SK-N-SH treated with all-trans-retinoic acid at 6 μM for 48 hours (cell line): ENCODE measurements around the gene CUBN.

ENCODE experiments used
- ARNTL ChIP-seq: fragments of 450-650 bp; formaldehyde crosslinking; IDR thresholded peaks from 2 replicates; pipeline ENCODE4 v1.5.0; 2020; ENCODE audit warnings: low read depth, mild to moderate bottlenecking, moderate library complexity, borderline replicate concordance
- GLIS3 ChIP-seq: fragments of 250-450 bp; sonication (Bioruptor Pico); IDR thresholded peaks from 2 replicates; pipeline ENCODE4 v1.5.0; 2020; ENCODE audit warnings: mild to moderate bottlenecking, moderate library complexity
- ISL1 ChIP-seq: fragments of 250-450 bp; sonication (Bioruptor Pico); IDR thresholded peaks from 2 replicates; pipeline ENCODE4 v2.1.2; 2022; ENCODE audit warnings: mild to moderate bottlenecking, moderate library complexity
- PPARA ChIP-seq: fragments of 250-450 bp; sonication (Bioruptor Pico); IDR thresholded peaks from 2 replicates; pipeline ENCODE4 v1.5.0; 2020; ENCODE audit warnings: mild to moderate bottlenecking, borderline replicate concordance
- SNAI2 ChIP-seq: fragments of 250-450 bp; sonication (Bioruptor Pico); IDR thresholded peaks from 2 replicates; pipeline ENCODE4 v1.5.0; 2020; ENCODE audit warnings: mild to moderate bottlenecking, moderate library complexity
- TOX ChIP-seq: fragments of 250-450 bp; sonication (Bioruptor Pico); IDR thresholded peaks from 2 replicates; pipeline ENCODE4 v1.8.0; 2021; ENCODE audit warnings: mild to moderate bottlenecking, moderate library complexity, borderline replicate concordance
- ZC3H10 ChIP-seq: fragments of 250-450 bp; sonication (Bioruptor Pico); IDR thresholded peaks from 2 replicates; pipeline ENCODE4 v1.5.1; 2021; ENCODE audit warnings: mild to moderate bottlenecking, moderate library complexity
- ZNF8 ChIP-seq: fragments of 450-650 bp; formaldehyde crosslinking; IDR thresholded peaks from 2 replicates; pipeline ENCODE4 v1.5.0; 2020; ENCODE audit warnings: mild to moderate bottlenecking, moderate library complexity
- TF ChIP-seq, protein P1 (sequence below): fragments of 250-450 bp; sonication (Bioruptor Pico); IDR thresholded peaks from 2 replicates; pipeline ENCODE4 v1.8.0; 2021; ENCODE audit warnings: low read depth, mild to moderate bottlenecking, moderate library complexity, borderline replicate concordance
- TF ChIP-seq, protein P2 (sequence below): fragments of 250-450 bp; sonication (Bioruptor Pico); IDR thresholded peaks from 2 replicates; pipeline ENCODE4 v1.8.0; 2020; ENCODE audit warnings: mild to moderate bottlenecking, moderate library complexity, borderline replicate concordance
- TF ChIP-seq, protein P3 (sequence below): fragments of 250-450 bp; sonication (Bioruptor Pico); IDR thresholded peaks from 2 replicates; pipeline ENCODE4 v1.5.0; 2020; ENCODE audit warnings: mild to moderate bottlenecking, moderate library complexity

DNA sequence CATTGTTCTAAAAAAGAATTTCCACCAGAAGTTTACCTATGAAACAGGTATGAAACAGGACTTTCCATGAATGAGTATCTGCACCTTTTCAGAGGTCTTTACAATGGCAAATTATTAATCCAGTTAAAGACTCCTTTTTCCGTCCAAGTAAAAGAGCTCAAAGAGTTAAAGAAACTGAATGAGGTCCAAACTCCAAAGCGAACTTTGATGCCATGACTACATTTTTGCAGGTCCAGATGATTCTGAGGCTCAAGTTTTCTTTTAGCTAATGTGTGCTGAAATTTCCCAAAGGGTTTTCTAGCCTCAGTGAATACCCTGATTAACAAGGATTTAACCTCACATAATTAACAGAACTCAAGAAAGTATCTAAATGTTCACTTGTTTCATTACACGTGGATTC, 9.8 kb downstream of the CUBN start:
- TF ChIP-seq SNAI2: no peak
- TF ChIP-seq, protein P1, sequence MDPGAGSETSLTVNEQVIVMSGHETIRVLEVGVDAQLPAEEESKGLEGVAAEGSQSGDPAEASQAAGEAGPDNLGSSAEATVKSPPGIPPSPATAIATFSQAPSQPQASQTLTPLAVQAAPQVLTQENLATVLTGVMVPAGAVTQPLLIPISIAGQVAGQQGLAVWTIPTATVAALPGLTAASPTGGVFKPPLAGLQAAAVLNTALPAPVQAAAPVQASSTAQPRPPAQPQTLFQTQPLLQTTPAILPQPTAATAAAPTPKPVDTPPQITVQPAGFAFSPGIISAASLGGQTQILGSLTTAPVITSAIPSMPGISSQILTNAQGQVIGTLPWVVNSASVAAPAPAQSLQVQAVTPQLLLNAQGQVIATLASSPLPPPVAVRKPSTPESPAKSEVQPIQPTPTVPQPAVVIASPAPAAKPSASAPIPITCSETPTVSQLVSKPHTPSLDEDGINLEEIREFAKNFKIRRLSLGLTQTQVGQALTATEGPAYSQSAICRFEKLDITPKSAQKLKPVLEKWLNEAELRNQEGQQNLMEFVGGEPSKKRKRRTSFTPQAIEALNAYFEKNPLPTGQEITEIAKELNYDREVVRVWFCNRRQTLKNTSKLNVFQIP: no peak
- TF ChIP-seq ISL1: no peak
- no peak for TF ChIP-seq GLIS3
- TF ChIP-seq ZNF8: no peak
- TF ChIP-seq, protein P2, sequence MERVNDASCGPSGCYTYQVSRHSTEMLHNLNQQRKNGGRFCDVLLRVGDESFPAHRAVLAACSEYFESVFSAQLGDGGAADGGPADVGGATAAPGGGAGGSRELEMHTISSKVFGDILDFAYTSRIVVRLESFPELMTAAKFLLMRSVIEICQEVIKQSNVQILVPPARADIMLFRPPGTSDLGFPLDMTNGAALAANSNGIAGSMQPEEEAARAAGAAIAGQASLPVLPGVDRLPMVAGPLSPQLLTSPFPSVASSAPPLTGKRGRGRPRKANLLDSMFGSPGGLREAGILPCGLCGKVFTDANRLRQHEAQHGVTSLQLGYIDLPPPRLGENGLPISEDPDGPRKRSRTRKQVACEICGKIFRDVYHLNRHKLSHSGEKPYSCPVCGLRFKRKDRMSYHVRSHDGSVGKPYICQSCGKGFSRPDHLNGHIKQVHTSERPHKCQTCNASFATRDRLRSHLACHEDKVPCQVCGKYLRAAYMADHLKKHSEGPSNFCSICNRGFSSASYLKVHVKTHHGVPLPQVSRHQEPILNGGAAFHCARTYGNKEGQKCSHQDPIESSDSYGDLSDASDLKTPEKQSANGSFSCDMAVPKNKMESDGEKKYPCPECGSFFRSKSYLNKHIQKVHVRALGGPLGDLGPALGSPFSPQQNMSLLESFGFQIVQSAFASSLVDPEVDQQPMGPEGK: no peak
- TF ChIP-seq ARNTL (CRISPR knock-in tag): no peak
- TF ChIP-seq, protein P3, sequence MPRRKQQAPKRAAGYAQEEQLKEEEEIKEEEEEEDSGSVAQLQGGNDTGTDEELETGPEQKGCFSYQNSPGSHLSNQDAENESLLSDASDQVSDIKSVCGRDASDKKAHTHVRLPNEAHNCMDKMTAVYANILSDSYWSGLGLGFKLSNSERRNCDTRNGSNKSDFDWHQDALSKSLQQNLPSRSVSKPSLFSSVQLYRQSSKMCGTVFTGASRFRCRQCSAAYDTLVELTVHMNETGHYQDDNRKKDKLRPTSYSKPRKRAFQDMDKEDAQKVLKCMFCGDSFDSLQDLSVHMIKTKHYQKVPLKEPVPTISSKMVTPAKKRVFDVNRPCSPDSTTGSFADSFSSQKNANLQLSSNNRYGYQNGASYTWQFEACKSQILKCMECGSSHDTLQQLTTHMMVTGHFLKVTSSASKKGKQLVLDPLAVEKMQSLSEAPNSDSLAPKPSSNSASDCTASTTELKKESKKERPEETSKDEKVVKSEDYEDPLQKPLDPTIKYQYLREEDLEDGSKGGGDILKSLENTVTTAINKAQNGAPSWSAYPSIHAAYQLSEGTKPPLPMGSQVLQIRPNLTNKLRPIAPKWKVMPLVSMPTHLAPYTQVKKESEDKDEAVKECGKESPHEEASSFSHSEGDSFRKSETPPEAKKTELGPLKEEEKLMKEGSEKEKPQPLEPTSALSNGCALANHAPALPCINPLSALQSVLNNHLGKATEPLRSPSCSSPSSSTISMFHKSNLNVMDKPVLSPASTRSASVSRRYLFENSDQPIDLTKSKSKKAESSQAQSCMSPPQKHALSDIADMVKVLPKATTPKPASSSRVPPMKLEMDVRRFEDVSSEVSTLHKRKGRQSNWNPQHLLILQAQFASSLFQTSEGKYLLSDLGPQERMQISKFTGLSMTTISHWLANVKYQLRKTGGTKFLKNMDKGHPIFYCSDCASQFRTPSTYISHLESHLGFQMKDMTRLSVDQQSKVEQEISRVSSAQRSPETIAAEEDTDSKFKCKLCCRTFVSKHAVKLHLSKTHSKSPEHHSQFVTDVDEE (CRISPR knock-in tag): no peak
- TF ChIP-seq PPARA (CRISPR knock-in tag): no peak
- TF ChIP-seq ZC3H10 (CRISPR knock-in tag): no peak
- TF ChIP-seq TOX: no peak
